Activated B cell treated with CpG ODN at 0.5 μM for 24 hours (primary cell): ENCODE results near the gene ZSCAN26. TPM values are rescaled to one million over a fixed set of nuclear protein-coding genes. Genes with fewer than 3 reads are reported as not detected.
A peak's percentile ranks its signal among the peaks of the same experiment; 100 is the strongest.

ENCODE experiments used
- ATAC-seq: fragments of 200-7000 bp; cut with Tn5 transposase; one replicate; pipeline ENCODE4 v1.10.0; 2021; ENCODE audit warnings: low read depth, mild to moderate bottlenecking, moderate library complexity
- CTCF ChIA-PET: fragments of 350-600 bp; sonication (Branson Sonifier 250); formaldehyde crosslinking; loops from one replicate; lab custom pipeline; 2021; ENCODE audit warnings: antibody characterized with exemption; lab: Charles Lee
- POLR2A ChIA-PET: fragments of 350-600 bp; sonication (Branson Sonifier 250); formaldehyde crosslinking; loops from one replicate; lab custom pipeline; 2021; ENCODE audit warnings: antibody characterized with exemption; lab: Charles Lee
- DNase-seq: peaks from one replicate; pipeline ENCODE4 v3.0.0; 2022
- H3K27ac Mint-ChIP-seq: one replicate; pipeline ENCODE4 v1.8.0; 2020; ENCODE audit warnings: mixed read lengths
- H3K27me3 Mint-ChIP-seq: one replicate; pipeline ENCODE4 v1.8.0; 2021; ENCODE audit warnings: mixed read lengths
- H3K36me3 Mint-ChIP-seq: one replicate; pipeline ENCODE4 v1.8.0; 2021; ENCODE audit warnings: low read depth, mixed read lengths
- H3K4me1 Mint-ChIP-seq: one replicate; pipeline ENCODE4 v1.8.0; 2021; ENCODE audit warnings: mixed read lengths
- H3K4me3 Mint-ChIP-seq: one replicate; pipeline ENCODE4 v1.8.0; 2020; ENCODE audit warnings: mild to moderate bottlenecking, mixed read lengths
- H3K9me3 Mint-ChIP-seq: one replicate; pipeline ENCODE4 v1.8.0; 2020; ENCODE audit warnings: mixed read lengths
- intact Hi-C: fragments of 100-400 bp; cut with micrococcal nuclease; formaldehyde crosslinking; loops from one replicate; pipeline ENCODE4 v1.15.1; 2024
- total RNA-seq: library from RNA; stranded (reverse); gene quantifications from 2 replicates; pipeline ENCODE4 v1.2.3, GENCODE V29; 2022
- TF ChIP-seq, protein P1 (sequence below): fragments of 200-600 bp; IDR thresholded peaks from one replicate; pipeline ENCODE4 v1.8.0; 2022; ENCODE audit warnings: antibody characterized with exemption, mild to moderate bottlenecking

The ZSCAN26 gene
- total RNA-seq, 1 donor from 2014 or later, result 16.0 TPM

DNA sequence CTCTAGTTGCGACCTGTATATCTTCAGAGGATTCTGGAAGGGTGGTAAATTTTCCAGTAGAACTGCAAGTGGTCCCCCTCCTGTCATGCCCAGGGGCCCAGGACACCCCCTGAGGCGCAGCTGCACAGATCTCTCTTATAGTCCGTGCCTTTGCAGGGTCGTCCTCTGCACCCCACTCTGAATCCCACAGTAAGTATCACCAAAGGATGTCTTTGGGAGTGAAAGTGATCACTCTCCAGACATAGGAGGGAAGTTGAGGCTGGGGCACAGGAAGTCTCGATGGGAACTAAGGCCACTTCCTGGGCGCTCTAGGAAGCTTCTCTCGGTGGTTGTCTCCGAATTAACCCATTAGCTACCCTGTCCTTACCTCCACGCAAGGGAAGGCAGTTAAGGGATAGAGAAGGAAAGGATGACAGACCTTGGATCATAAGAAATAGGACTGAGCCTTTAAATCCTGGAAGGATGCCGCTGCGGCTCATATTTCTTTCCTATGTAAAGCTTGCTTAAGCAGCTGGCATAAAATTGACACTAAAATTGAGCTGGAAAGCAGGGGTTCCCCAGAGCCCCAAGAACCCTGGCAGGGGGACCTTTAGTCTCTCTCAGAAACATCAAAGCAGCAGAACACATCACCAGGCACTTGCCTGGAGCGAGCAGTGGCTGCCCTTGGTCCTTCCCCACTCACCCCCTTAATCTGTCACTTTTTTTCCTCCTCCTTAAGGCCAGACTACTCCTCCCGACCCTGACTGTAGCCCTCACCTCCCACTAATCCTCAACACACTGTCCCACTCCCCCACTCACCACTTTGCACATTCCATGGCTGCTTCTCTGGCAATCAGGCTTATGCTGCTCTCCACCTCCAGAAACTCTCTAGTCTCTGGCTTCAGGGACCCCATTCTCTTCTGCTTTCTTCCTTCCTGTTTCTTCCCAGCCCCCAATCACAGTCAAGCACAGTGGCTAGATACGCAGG is 14.7 kb upstream of the ZSCAN26 start, which contains the start of gene ZKSCAN4:
Gene ZKSCAN4 (minus strand): TSS at position 261 of the 967 bp plus-strand sequence. CDS start 289 bp downstream, outside the sequence.
- Mint-ChIP-seq H3K9me3 (no peaks in the 10 kb centered on the region), H3K4me3 (peak within 1 kb of the TSS; percentile 95), H3K4me1 (peaks cover 30% of the 10 kb centered on the region), H3K36me3 (peaks cover 26% of the 10 kb centered on the region), H3K27ac (peak within 1 kb of the TSS; percentile 80), H3K27me3 (peaks cover 2% of the 10 kb centered on the region)
- ATAC-seq (peak; percentile 90), DNase-seq (peak; percentile 57)
- intact Hi-C loops, result loop anchor here (1.0 to 2.0 kb wide), 8 partner anchors 15 to 147 kb away; partner anchors contain the start of genes PGBD1, ZKSCAN8, ZSCAN12 and ZSCAN16
- TF ChIP-seq, protein P1, sequence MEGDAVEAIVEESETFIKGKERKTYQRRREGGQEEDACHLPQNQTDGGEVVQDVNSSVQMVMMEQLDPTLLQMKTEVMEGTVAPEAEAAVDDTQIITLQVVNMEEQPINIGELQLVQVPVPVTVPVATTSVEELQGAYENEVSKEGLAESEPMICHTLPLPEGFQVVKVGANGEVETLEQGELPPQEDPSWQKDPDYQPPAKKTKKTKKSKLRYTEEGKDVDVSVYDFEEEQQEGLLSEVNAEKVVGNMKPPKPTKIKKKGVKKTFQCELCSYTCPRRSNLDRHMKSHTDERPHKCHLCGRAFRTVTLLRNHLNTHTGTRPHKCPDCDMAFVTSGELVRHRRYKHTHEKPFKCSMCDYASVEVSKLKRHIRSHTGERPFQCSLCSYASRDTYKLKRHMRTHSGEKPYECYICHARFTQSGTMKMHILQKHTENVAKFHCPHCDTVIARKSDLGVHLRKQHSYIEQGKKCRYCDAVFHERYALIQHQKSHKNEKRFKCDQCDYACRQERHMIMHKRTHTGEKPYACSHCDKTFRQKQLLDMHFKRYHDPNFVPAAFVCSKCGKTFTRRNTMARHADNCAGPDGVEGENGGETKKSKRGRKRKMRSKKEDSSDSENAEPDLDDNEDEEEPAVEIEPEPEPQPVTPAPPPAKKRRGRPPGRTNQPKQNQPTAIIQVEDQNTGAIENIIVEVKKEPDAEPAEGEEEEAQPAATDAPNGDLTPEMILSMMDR, result no peak
- ChIA-PET POLR2A (interaction anchor here (0.6 to 3.8 kb wide), 16 partner anchors 9 to 993 kb away, joined by 3 to 63 read pairs (median 6); partner anchors contain the start of genes ZKSCAN8, ZNF165, ZSCAN12 and ZSCAN16), CTCF (interaction anchor here (1.0 to 1.9 kb wide), 4 partner anchors 15 to 148 kb away, joined by 3 to 8 read pairs (median 6); partner anchors contain the start of gene ZSCAN26)

GRCh38 chr6:28254121-28254519 is 12.8 kb upstream of the ZSCAN26 start:
- Mint-ChIP-seq H3K4me1 (peaks cover 33% of the 10 kb centered on the region), H3K9me3 (peaks cover 6% of the 10 kb centered on the region), H3K36me3 (peaks cover 11% of the 10 kb centered on the region), H3K4me3 (no peak overlapping the region), H3K27me3 (peaks cover 6% of the 10 kb centered on the region), H3K27ac (no peak overlapping the region)
- CTCF ChIA-PET, result interaction anchor here (0.7 kb wide), 1 partner anchor 13 kb away, joined by 4 read pairs; the partner anchor contains the start of gene ZSCAN26
- ATAC-seq, result no peak
- POLR2A ChIA-PET, result interaction anchor here (1.2 to 3.8 kb wide), 3 partner anchors 13 to 117 kb away, joined by 3 to 63 read pairs (median 40); partner anchors contain the start of genes ZKSCAN8 and ZSCAN26
- TF ChIP-seq, protein P1, result no peak
- intact Hi-C loops, result no loop called here
- no peak for DNase-seq

DNA sequence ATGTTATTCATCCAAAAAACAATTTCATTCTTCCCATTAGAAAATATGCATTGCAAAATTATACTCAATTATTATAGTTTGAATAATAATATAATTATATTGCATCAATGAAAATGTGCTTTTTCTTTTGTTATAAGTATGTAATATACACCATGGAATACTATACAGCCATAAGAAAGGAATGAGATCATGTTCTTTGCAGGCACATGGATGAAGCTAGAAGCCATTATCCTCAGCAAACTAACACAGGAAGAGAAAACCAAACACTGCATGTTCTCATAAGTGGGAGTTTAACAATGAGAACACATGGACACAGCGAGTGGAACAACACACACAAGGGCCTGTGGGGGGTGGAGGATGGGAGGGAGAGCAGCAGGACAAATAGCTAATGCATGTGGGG is 9.9 kb upstream of the ZSCAN26 start:
- Mint-ChIP-seq H3K9me3 (peaks cover 6% of the 10 kb centered on the region), H3K4me1 (peaks cover 15% of the 10 kb centered on the region), H3K27me3 (peaks cover 6% of the 10 kb centered on the region), H3K4me3 (no peak overlapping the region), H3K36me3 (peaks cover 4% of the 10 kb centered on the region), H3K27ac (no peak overlapping the region)
- CTCF ChIA-PET, result no interaction called here
- TF ChIP-seq, protein P1, result no peak
- ATAC-seq (no peak), DNase-seq (no peak)
- intact Hi-C loops, result no loop called here
- POLR2A ChIA-PET, result no interaction called here

DNA sequence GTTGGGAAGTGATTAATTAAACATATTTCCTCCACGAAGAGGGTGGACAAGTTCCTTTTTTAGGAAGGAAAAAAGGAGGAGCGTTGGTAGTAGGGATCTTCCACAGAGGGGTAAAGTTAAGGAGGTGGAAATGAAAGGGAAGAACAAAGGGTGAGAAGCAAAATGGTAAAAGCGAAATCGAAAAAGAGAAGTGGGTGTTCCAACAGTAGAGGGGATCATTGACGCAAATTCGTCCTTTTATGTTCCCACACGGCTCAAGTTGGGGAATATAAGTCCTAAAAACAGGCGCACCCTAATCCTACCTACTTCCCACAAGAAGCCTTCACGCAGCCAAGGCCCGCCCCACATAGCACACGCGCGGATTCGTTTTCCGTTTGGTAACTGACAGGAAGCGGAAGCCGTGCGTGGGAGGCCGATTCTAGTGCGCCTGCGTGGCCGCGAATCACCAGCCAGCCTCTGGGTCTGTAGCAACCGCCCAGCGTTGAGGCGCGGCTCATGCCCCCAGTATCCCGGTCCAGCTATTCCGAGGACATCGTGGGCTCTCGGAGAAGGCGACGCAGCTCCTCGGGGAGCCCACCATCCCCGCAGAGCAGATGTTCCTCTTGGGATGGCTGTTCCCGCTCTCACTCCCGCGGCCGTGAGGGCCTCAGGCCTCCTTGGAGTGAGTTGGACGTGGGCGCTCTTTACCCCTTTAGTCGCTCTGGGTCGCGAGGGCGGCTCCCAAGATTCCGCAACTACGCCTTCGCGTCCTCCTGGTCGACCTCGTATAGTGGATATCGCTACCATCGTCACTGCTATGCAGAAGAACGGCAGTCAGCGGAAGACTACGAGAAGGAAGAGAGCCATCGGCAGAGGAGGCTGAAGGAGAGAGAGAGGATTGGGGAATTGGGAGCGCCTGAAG is 7.8 kb upstream of the ZSCAN26 start, which contains the start of gene NKAPL:
Gene NKAPL (plus strand): TSS at position 421 of the 901 bp plus-strand sequence. CDS start 75 bp downstream, at position 496.
- ChIA-PET POLR2A (interaction anchor here (0.5 to 1.1 kb wide), 3 partner anchors 8 to 133 kb away, joined by 3 to 6 read pairs (median 6); partner anchors contain the start of genes ZKSCAN8 and ZSCAN26), CTCF (no interaction called here)
- ATAC-seq, result peak; percentile 73
- DNase-seq, result peak; percentile 40
- Mint-ChIP-seq H3K4me3 (peak within 1 kb of the TSS; percentile 75), H3K4me1 (peaks cover 5% of the 10 kb centered on the region), H3K27me3 (peaks cover 6% of the 10 kb centered on the region), H3K27ac (peak within 1 kb of the TSS; percentile 76), H3K36me3 (peaks cover 2% of the 10 kb centered on the region), H3K9me3 (peaks cover 6% of the 10 kb centered on the region)
- intact Hi-C loops, result loop anchor here (1.0 kb wide), 1 partner anchor 8 kb away; the partner anchor contains the start of gene ZSCAN26
- TF ChIP-seq, protein P1, result no peak
